Colonic mucosa (tissue), 4 donors: ENCODE measurements around the gene ZNF780A. TPM values are rescaled to one million over a fixed set of nuclear protein-coding genes. Genes with fewer than 3 reads are reported as not detected.

Experiments used
- DNase-seq: peaks from one replicate; pipeline ENCODE4 v3.0.0-alpha.2; 2020
- H3K27ac ChIP-seq: fragments of 200-600 bp; one replicate; pipeline ENCODE4 v1.8.0; 2021
- H3K27me3 ChIP-seq: fragments of 200-600 bp; one replicate; pipeline ENCODE4 v1.8.0; 2021
- H3K36me3 ChIP-seq: fragments of 200-600 bp; one replicate; pipeline ENCODE4 v1.8.0; 2021
- H3K4me1 ChIP-seq: fragments of 200-600 bp; one replicate; pipeline ENCODE4 v1.8.0; 2021; ENCODE audit warnings: mild to moderate bottlenecking
- H3K4me3 ChIP-seq: fragments of 200-600 bp; one replicate; pipeline ENCODE4 v1.8.0; 2021
- H3K9ac ChIP-seq, 2 donors: one replicate each; pipeline ENCODE4 v1.7.0; 2013; ENCODE audit warnings: control low read depth in 2 of 2, low read depth in 2 of 2, low read length in 2 of 2
- H3K9me3 ChIP-seq: fragments of 200-600 bp; one replicate; pipeline ENCODE4 v1.8.0; 2021
- CTCF ChIP-seq: fragments of 200-600 bp; IDR thresholded peaks from one replicate; pipeline ENCODE4 v1.8.0; 2022; ENCODE audit warnings: antibody characterized with exemption, mild to moderate bottlenecking
- intact Hi-C: fragments of 100-400 bp; cut with DNase I; formaldehyde crosslinking; loops from one replicate; pipeline ENCODE4 v1.14.1; 2022
- total RNA-seq, 2 donors: library from RNA; stranded (reverse); fragmentation: NEBNext Ultra II Directional in 1 of 2; extraction: Animal tissue kit (Norgen Biotek cat#: 25700) in 1 of 2; gene quantifications; one replicate each; pipeline ENCODE4 v1.2.1, GENCODE V29; 2021
- donor health status: healthy.
- donor health status: DM: no; HTN: no; CAD: no.
- donor health status: DM: no; HTN: no; CAD: no.

Gene ZNF780A
- total RNA-seq, 2 donors from 2014 or later: 13.1 to 13.4 TPM

DNA sequence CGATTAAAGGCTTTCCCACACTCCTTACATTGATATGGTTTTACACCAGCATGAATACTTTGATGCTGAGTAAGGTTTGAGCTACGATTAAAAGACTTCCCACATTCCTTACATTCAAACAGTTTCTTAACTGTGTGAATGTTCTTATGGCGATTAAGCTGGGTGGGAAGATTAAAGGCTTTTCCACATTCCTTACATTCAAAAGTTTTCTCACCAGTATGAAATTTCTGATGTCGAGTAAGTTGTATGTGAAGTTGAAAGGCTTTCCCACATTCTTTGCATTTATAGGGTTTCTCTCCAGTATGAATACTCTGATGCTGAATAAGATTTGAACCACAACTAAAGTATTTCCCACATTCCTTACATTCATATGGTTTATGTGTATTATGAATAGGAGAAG lies 54.7 kb downstream of the ZNF780A start:
- no peak for TF ChIP-seq CTCF
- Histone ChIP-seq H3K27me3 (no peaks in the 10 kb centered on the region), H3K9me3 (peaks cover 12% of the 10 kb centered on the region), H3K4me3 (no peak overlapping the region), H3K9ac (no peak overlapping the region), H3K36me3 (no peaks in the 10 kb centered on the region), H3K4me1 (no peaks in the 10 kb centered on the region), H3K27ac (no peak overlapping the region)
- intact Hi-C loops: no loop called here
- no peak for DNase-seq

DNA sequence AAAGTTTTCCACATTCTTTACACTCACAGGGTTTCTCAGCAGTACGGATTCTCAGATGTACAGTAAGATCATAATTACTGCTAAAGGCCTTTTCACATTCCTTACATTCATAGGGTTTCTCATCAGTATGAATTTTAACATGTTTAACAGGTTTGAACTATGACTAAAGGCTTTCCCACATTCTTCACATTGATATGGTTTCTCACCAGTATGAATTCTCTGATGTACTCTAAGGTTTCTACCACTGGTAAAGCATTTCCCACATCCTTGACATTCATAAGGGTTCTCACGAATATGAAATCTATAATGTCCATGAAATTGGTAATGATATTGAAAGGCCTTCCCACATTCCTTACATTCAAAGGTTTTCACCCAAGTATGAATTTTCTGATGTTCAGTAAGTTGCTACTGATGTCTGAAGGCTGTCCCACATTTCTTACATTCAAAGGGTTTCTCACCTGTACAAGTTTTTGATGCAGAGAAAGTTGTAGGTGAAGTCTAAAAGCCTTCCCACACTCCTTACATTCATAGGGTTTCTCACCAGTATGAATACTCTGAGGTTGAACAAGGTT lies 56.7 kb downstream of the ZNF780A start:
- Histone ChIP-seq H3K4me3 (no peak overlapping the region), H3K27me3 (no peaks in the 10 kb centered on the region), H3K27ac (no peak overlapping the region), H3K4me1 (no peaks in the 10 kb centered on the region), H3K9ac (no peak overlapping the region), H3K36me3 (no peaks in the 10 kb centered on the region), H3K9me3 (peaks cover 15% of the 10 kb centered on the region)
- TF ChIP-seq CTCF: no peak
- intact Hi-C loops: no loop called here
- DNase-seq: no peak

DNA sequence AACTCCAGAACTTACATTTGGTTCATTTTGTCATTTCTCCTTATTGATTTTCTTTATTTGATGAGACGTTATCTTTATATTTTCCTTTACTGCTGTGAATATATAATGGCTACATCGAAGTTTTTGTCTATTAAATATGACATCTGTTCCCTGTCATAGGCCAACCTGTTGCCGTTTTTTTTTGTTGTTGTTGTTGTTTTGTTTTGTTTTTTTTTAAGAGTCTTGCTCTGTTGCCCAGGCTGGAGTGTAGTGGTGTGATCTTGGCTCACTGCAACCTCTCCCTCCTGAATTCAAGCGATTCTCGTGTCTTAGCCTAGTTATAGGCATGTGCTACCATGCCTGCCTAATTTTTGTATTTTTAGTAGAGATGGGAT lies 64.2 kb downstream of the ZNF780A start:
- Histone ChIP-seq H3K9ac (no peak overlapping the region), H3K4me3 (no peak overlapping the region), H3K27ac (no peak overlapping the region), H3K36me3 (no peaks in the 10 kb centered on the region), H3K9me3 (peaks cover 3% of the 10 kb centered on the region), H3K4me1 (no peaks in the 10 kb centered on the region), H3K27me3 (no peaks in the 10 kb centered on the region)
- intact Hi-C loops: no loop called here
- no peak for TF ChIP-seq CTCF
- no peak for DNase-seq

DNA sequence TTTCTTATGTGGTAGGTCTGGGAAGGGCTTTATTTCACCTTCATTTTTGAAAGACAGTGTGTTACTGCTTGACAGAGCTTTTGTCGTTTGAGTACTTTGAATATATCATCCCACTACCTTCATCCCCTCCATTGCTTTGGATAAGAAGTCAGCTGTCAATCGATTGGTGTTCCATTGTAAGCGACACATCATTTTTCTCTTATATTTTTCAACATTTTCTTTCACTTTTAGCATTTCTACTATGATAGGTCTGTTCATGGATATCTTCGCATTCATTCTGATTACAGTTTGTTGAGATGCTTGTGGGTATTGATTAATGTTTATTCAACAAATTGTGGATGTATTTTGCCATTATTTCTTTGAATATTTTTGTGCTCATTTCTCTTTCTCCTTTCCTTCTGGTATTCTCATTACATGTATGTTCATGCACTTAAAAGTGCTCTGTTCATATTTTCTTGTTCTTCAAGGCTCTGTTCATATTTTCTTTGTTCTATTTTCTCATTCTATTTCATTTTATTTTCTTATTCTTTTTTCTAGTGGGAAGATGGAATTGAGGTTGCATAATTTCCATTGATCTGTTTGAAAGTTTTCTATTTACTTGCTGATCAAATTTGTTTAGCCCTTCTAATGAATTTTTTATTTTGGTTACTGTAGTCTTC lies 64.7 kb downstream of the ZNF780A start:
- Histone ChIP-seq H3K27ac (no peak overlapping the region), H3K36me3 (no peaks in the 10 kb centered on the region), H3K4me3 (no peak overlapping the region), H3K9ac (no peak overlapping the region), H3K27me3 (no peaks in the 10 kb centered on the region), H3K9me3 (peaks cover 3% of the 10 kb centered on the region), H3K4me1 (no peaks in the 10 kb centered on the region)
- DNase-seq: no peak
- TF ChIP-seq CTCF: no peak
- intact Hi-C loops: no loop called here

- Histone ChIP-seq H3K27me3 (no peaks in the 10 kb centered on the region), H3K9me3 (no peaks in the 10 kb centered on the region)
- intact Hi-C loops: no loop called here
Measured at GRCh38 chr19:40023969-40024368, 66.8 kb downstream of the ZNF780A start.

More at GRCh38 chr19:40023969-40024368, 66.8 kb downstream of the ZNF780A start:
- no peak overlapping the region for H3K4me3 ChIP-seq
- DNase-seq: no peak
- no peaks in the 10 kb centered on the region for H3K4me1 ChIP-seq
- no peak overlapping the region for H3K27ac ChIP-seq
- no peak overlapping the region for H3K9ac ChIP-seq
- no peak for TF ChIP-seq CTCF
- H3K36me3 ChIP-seq: no peaks in the 10 kb centered on the region

Other genes starting within 250 kb of the ZNF780A start
- gene FBL, start 244.6 kb downstream of the ZNF780A start, total RNA-seq: 100 to 1,000 TPM; 155 to 297 TPM
- 1,000 to 10,000 TPM; 2,896 to 3,903 TPM for gene FCGBP, start 156.3 kb downstream of the ZNF780A start, total RNA-seq
- gene PSMC4, start 119.8 kb downstream of the ZNF780A start, total RNA-seq: 100 to 1,000 TPM in 1 of 2 donors, 10 to 100 TPM in 1; 87.3 to 143 TPM
- gene ZNF546, start 93.9 kb downstream of the ZNF780A start, total RNA-seq: 1 to 10 TPM; 1.1 to 1.3 TPM
- 10 to 100 TPM; 14.3 to 21.7 TPM for gene ZNF780B, start 34.7 kb downstream of the ZNF780A start, total RNA-seq
- gene MAP3K10, start 100.5 kb upstream of the ZNF780A start, total RNA-seq: 10 to 100 TPM in 1 of 2 donors, 1 to 10 TPM in 1; 9.1 to 10.9 TPM
- under 1 TPM; 0.30 to 0.69 TPM for gene TTC9B, start 127.4 kb upstream of the ZNF780A start, total RNA-seq
- under 1 TPM; 0.50 to 0.64 TPM for gene CCNP, start 135.7 kb upstream of the ZNF780A start, total RNA-seq
- gene AKT2, start 194.4 kb upstream of the ZNF780A start, total RNA-seq: 100 to 1,000 TPM in 1 of 2 donors, 10 to 100 TPM in 1; 95.4 to 119 TPM